ENCODE results near the gene NKTR. TPM values are rescaled to one million over a fixed set of nuclear protein-coding genes. Genes with fewer than 3 reads are reported as not detected.

The NKTR gene
- total RNA-seq, 1 donor from 2014 or later, result 142 TPM

GRCh38 chr3:42653560-42654330 is 53.3 kb downstream of the NKTR start, which contains the start of gene ZBTB47:
TSS of gene ZBTB47 (plus strand) at chr3:42653697. CDS start at chr3:42658356, 4,659 bp downstream.
- TF ChIP-seq, protein P1, sequence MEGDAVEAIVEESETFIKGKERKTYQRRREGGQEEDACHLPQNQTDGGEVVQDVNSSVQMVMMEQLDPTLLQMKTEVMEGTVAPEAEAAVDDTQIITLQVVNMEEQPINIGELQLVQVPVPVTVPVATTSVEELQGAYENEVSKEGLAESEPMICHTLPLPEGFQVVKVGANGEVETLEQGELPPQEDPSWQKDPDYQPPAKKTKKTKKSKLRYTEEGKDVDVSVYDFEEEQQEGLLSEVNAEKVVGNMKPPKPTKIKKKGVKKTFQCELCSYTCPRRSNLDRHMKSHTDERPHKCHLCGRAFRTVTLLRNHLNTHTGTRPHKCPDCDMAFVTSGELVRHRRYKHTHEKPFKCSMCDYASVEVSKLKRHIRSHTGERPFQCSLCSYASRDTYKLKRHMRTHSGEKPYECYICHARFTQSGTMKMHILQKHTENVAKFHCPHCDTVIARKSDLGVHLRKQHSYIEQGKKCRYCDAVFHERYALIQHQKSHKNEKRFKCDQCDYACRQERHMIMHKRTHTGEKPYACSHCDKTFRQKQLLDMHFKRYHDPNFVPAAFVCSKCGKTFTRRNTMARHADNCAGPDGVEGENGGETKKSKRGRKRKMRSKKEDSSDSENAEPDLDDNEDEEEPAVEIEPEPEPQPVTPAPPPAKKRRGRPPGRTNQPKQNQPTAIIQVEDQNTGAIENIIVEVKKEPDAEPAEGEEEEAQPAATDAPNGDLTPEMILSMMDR (IDR thresholded peaks at IDR 0.05; ENCODE audit: unreplicated experiment), result no peak
- peaks cover 4% of the 10 kb centered on the region for H3K36me3 Mint-ChIP-seq (ENCODE audit: insufficient read depth)
- H3K27me3 Mint-ChIP-seq, result no peaks in the 10 kb centered on the region
- H3K9me3 Mint-ChIP-seq (ENCODE audit: low read depth), result no peaks in the 10 kb centered on the region
- H3K4me1 Mint-ChIP-seq (ENCODE audit: low read depth), result peaks cover 13% of the 10 kb centered on the region
- no peak for DNase-seq (ENCODE audit: low spot score, unreplicated experiment)
- peak within 1 kb of the TSS; percentile 86 for H3K4me3 Mint-ChIP-seq (ENCODE audit: low read depth)
- H3K27ac Mint-ChIP-seq, result peak within 1 kb of the TSS; percentile 85

GRCh38 chr3:42654331-42655201 is 54.1 kb downstream of the NKTR start:
- DNase-seq (ENCODE audit: low spot score, unreplicated experiment), result peak; percentile 57
- peak overlapping the region; percentile 54 for H3K4me3 Mint-ChIP-seq (ENCODE audit: low read depth)
- H3K36me3 Mint-ChIP-seq (ENCODE audit: insufficient read depth), result no peaks in the 10 kb centered on the region
- no peaks in the 10 kb centered on the region for H3K9me3 Mint-ChIP-seq (ENCODE audit: low read depth)
- TF ChIP-seq, protein P1 (IDR thresholded peaks at IDR 0.05; ENCODE audit: unreplicated experiment), result peak; percentile 42
- no peak overlapping the region for H3K27ac Mint-ChIP-seq
- peaks cover 13% of the 10 kb centered on the region for H3K4me1 Mint-ChIP-seq (ENCODE audit: low read depth)
- no peaks in the 10 kb centered on the region for H3K27me3 Mint-ChIP-seq

DNA sequence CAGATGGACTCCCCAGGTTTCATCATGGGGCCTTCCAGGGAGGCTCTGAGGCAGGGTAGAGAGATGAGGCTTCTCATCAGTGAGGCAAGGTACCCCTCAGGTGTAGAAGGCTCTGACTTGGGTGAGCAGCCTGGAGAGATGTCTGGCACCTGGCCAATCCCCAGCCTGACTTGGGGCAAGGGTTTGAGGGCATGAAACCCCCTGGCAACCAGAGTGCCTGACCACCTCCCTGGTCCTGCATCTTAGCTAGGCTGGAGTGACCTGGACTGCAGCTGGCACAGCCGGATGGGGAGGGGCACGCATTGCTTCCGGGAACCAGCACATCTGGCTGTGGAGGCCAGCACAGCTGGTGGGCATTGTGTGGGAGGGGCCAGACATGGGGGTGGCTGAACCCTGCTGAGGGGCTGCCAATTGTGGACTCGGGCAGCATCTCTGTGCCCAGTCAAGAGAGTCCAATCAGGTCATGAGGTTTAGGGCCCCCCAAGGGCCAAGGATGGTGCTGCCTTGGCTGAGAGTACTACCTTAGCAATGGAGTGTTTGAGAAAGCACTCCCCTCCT is 54.9 kb downstream of the NKTR start:
- Mint-ChIP-seq H3K36me3 (ENCODE audit: insufficient read depth) (peaks cover 2% of the 10 kb centered on the region), H3K4me1 (ENCODE audit: low read depth) (peaks cover 13% of the 10 kb centered on the region), H3K4me3 (ENCODE audit: low read depth) (peak overlapping the region; percentile 54), H3K27ac (no peak overlapping the region), H3K9me3 (ENCODE audit: low read depth) (no peaks in the 10 kb centered on the region), H3K27me3 (no peaks in the 10 kb centered on the region)
- TF ChIP-seq, protein P1 (IDR thresholded peaks at IDR 0.05; ENCODE audit: unreplicated experiment), result no peak
- DNase-seq (ENCODE audit: low spot score, unreplicated experiment), result no peak

- Mint-ChIP-seq H3K9me3 (ENCODE audit: low read depth) (no peaks in the 10 kb centered on the region), H3K4me1 (ENCODE audit: low read depth) (peaks cover 13% of the 10 kb centered on the region), H3K4me3 (ENCODE audit: low read depth) (peak overlapping the region; percentile 53), H3K36me3 (ENCODE audit: insufficient read depth) (peaks cover 2% of the 10 kb centered on the region), H3K27me3 (no peaks in the 10 kb centered on the region), H3K27ac (peak overlapping the region; percentile 64)
- TF ChIP-seq, protein P1 (IDR thresholded peaks at IDR 0.05; ENCODE audit: unreplicated experiment), result no peak
- DNase-seq (ENCODE audit: low spot score, unreplicated experiment), result no peak
Observed at GRCh38 chr3:42655980-42656679, 55.6 kb downstream of the NKTR start.

Data from progenitor cell of endocrine pancreas (in vitro differentiated cells).